GM19193 (cell line): ENCODE data around the gene PSMD11.

Experiments
- POLR2A ChIP-seq: IDR thresholded peaks from 4 replicates; pipeline ENCODE4 v1.6.1; 2011; ENCODE audit not compliant: insufficient read depth, insufficient read length; ENCODE audit errors: extremely low read depth

Gene PSMD11

DNA sequence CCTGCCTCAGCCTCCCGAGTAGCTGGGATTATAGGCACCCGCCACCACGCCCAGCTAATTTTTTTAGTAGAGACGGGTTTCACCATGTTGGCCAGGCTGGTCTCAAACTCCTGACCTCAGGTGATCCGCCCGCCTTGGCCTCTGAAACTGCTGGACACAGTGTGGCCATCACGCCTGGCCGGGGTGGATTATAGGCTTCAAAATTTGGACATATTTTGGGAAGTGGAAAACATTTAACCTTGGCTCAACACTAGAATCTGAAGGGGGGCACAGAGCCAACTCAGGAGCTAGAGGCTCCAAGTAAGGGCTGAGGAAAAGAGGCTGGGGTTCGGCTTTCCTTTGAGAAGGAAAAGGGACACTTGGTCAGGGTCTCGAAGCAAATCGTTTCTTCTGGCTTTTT, 40.3 kb downstream of the PSMD11 start:
- TF ChIP-seq POLR2A, result no peak

- TF ChIP-seq POLR2A, result no peak
Measured at GRCh38 chr17:32485261-32486110, 41.2 kb downstream of the PSMD11 start.

- peak; percentile 4 for TF ChIP-seq POLR2A
Measured at GRCh38 chr17:32486111-32486700, 41.9 kb downstream of the PSMD11 start.

DNA sequence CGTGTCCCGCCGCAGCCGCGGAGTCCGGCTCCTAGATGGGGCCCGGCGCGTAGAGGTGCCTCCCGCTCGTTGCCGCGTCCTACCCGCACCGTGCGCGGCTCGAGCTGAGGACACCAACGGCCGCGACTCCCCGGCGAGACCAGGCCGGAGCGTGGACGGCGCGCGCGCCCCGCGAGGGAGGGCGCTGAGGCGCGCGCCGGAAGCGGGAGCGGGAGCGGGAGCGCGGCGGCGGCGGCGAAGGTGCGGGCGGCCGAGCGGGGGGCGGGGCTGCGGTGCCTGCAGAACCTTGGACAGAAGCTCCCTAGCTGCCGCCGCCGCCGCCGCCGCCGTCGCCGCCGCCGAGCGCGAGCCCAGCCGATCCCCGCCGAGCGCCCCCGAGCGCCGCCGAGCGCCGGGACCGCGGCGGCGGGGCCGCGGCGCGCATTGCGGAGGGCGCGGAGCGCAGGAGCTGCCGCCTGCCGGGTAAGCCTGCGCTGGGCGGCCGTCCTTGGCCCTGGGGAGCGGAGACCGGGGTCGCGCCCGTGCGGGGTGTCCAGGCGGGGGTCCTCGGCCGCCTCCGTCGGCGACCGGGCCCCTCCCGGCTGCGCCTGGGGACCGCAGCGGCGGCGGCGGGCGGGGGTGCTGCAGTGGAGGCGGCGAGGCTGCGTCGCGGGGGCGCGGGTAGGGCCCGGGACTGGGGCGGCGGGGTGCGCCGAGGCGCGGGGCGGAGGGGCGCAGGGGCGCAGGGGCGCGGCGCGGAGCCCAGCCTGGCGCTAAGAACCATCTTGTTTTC, 42.6 kb downstream of the PSMD11 start, which contains the start of gene CDK5R1:
TSS of gene CDK5R1 (plus strand) at position 293 of the 772 bp plus-strand sequence. CDS start 628 bp downstream, outside the sequence.
- peak; percentile 37 for TF ChIP-seq POLR2A

DNA sequence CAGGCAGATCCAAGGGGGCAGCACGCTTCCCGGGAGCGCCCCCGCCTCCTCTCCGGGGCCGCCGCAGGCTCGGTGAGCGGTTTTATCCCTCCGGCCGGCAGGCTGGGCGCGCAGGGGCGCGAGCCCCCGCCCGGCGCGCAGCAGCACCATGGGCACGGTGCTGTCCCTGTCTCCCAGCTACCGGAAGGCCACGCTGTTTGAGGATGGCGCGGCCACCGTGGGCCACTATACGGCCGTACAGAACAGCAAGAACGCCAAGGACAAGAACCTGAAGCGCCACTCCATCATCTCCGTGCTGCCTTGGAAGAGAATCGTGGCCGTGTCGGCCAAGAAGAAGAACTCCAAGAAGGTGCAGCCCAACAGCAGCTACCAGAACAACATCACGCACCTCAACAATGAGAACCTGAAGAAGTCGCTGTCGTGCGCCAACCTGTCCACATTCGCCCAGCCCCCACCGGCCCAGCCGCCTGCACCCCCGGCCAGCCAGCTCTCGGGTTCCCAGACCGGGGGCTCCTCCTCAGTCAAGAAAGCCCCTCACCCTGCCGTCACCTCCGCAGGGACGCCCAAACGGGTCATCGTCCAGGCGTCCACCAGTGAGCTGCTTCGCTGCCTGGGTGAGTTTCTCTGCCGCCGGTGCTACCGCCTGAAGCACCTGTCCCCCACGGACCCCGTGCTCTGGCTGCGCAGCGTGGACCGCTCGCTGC, 43.3 kb downstream of the PSMD11 start:
- peak; percentile 29 for TF ChIP-seq POLR2A

- TF ChIP-seq POLR2A, result peak; percentile 22
Measured at GRCh38 chr17:32488177-32488542, 43.9 kb downstream of the PSMD11 start.

- TF ChIP-seq POLR2A, result no peak
Measured at GRCh38 chr17:32488604-32489180, 44.4 kb downstream of the PSMD11 start.

DNA sequence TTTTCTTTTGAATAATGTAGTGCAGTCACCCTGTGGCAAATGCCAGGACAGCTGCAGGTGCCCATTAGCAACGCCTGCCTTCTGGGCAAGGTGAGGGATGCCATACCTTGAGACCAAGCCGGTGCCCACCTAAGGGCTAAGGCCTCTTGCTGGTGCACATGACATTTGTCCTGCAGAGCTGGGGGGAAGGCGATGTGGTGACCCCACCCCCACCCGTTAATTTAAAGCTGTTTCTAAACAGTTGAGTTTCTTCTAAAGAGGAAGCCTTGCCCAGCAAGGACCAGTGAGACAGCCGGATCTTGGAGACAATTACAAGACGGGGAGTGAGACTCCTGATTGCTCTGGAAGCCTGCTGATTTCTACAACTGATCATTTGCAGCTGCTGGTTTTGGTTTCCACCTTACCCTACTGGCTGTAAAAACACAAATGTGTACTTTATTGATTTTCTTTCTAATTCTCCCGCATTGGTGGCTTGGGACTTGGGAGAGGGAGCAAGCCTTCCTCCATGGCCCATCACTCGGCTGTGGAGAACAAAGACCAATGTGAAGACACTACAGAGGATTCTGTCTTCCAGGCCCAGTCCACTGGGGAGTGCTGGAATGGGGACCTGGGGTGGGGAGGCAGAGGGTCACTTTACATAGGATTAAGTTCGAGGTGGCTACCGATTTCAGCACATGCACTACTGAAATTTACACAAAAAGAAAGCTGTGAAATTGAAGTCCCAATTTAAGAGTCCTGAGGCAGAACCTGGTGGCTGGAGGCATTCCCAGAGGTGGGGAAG, 45.2 kb downstream of the PSMD11 start:
- TF ChIP-seq POLR2A, result no peak

DNA sequence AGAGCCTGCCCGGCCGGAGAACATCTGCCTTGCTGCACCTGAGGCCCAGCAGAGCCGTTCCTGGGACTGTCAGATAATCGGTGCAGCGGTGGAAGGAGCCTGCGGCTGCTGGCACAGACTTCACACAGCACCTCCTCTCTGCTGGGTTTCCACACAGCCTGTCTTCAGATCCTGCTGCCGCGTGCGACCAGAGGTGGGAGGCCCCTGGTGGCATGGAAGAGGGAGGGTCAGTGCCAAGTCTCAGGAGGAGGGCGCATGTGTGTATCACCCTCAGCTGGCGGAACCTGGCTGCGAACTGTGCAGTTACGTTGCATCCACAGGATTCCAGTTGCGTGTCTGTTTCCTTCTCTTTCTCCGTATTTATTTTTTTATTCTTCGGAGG, 45.8 kb downstream of the PSMD11 start:
- TF ChIP-seq POLR2A, result peak; percentile 63

DNA sequence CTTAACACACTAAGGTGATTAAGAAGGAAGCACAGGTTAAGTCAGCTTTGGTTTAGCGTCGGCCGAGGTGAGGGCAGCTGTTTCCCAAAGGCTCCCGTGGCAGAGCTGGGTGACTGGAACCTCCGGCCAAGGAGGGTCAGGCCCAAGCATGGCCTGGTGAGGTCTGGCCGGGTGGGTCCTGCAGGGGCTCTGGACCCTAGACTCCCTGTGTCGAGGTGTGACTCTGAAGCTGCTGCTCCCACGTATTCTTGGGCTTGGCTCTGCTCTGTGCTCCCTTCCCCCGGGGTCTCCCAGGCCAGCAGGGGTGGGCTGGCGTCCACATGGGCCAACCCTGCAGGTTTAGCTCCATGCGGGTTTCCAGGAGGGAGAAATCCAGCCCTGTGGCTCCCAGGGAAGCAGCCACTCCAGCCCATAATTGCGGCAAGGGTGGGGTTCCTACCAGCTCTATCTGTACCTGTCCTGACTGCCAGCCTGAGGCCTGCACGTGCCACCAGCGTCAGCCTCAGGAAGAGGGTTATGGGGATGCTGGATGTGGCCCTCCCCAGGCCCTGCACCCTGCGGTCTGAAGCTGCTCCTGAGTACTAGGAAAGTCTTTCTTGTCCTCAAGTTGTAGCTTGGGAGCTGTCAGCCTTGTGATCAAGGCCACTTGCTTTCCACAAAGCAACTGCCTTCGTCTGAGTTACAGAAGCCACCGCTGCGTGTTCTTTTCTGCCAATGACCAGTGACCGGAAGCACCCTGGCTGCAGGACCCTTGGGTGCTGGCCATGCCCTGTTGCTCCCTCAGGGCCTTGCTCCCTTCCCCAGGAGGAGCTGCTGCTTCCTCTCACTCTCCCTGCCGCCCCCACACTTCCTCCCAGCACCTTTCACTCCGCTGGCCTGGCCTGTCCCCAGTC, 47.3 kb downstream of the PSMD11 start:
- peak; percentile 55 for TF ChIP-seq POLR2A

DNA sequence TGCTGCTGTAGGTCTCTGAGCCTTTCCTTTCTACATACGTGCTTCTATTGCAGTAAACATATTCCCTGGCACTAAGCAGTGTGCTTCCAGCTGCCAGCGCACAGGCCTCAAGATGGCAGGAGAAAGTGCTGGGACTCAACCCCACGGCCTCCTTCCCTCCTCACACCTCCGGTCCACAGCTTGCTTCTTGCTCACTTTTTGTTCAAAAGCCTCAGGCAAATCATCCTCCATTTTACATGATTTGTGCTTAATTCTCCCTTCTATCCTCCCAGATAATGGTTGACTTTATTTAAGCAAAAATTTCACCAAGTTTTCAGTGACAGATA, 47.9 kb downstream of the PSMD11 start:
- TF ChIP-seq POLR2A, result no peak

DNA sequence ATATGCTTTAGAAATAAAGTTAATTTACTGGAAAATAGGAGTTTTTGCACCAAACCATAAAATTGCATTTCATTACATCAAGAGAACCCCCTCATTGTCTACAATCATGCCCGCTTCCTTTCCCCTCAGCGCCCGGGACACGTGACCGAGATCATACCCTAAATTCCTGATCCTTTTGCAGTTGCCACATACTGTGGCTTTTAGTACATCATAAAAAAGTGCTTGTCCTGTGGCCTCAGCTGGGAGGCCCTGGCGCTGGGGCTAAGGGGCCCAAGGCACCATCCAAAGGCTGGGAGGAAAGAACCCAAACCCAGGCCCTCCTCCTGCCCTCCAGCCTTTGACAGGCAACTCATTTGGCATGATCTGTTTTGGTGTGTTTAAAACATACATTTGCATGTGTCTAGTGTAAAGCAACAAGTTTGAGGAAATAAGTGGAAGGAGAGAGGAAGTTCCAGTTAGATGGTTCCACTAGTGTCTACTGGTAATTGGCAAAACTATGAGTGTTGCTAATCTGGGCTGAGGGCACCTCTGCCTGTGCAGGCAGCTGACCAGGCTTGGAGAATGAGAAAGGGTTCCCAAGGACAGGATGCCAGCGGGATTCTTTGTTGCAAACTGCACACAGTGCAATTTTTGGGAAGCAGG, 48.5 kb downstream of the PSMD11 start:
- TF ChIP-seq POLR2A, result no peak
